Mammary epithelial cell (primary cell): ENCODE results near the gene TAX1BP3.

ENCODE experiments used
- EZH2 ChIP-seq: IDR thresholded peaks from 2 replicates; pipeline ENCODE4 v1.6.1; 2012; ENCODE audit warnings: low read length, inconsistent platforms, borderline replicate concordance
- TF ChIP-seq, protein P1 (sequence below), 2 donors: IDR thresholded peaks in 1 of 2; conservative IDR thresholded peaks in 1 of 2; 2 replicates each; pipeline ENCODE4 v1.5.1; 2011 to 2012; ENCODE audit warnings: inconsistent platforms in 2 of 2, low read length in 2 of 2, mild to moderate bottlenecking in 2 of 2, control low read depth in 1 of 2, low read depth in 1 of 2; ENCODE audit not compliant: insufficient read depth in 1 of 2; ENCODE audit errors: extremely low read depth in 1 of 2

DNA sequence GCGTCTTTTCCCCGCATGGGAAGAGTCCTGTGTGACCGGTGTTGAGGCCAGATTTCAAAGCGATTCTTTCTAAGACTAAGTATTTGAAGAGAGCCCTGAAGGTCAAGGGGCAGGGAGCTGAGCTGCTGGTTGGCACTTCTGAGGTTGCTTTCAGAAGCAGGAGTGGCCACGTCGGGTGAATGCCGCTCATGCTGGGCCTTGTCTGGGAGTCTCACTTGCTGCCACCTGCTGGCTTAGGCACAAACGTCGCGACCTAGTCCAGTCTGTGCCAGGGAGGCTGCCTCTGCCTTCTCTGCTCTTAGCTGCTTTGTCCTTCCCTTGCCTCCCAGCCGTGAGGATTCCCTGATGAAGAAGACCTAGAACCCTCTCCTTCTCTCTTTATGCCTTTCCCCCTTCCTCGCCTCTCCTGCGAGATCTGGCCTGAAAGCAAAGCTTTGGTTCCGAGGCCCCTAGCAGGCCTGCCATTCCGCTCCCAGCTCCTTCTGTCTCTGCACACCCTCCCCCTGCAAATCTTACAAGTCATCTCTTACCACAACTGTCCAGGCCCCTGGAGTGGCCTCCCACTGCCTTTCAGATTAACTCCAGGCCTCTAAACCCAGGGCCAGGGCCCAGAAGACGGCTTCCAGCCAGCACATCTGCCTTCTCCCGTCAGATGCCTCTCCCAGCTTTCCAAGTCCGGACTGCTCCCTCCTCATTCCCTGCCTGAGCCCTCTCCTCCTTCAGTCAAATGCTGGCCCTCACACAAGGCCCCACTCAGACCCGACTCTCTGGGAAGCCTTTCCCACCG lies 20.4 kb downstream of the TAX1BP3 start:
- TF ChIP-seq, protein P1, sequence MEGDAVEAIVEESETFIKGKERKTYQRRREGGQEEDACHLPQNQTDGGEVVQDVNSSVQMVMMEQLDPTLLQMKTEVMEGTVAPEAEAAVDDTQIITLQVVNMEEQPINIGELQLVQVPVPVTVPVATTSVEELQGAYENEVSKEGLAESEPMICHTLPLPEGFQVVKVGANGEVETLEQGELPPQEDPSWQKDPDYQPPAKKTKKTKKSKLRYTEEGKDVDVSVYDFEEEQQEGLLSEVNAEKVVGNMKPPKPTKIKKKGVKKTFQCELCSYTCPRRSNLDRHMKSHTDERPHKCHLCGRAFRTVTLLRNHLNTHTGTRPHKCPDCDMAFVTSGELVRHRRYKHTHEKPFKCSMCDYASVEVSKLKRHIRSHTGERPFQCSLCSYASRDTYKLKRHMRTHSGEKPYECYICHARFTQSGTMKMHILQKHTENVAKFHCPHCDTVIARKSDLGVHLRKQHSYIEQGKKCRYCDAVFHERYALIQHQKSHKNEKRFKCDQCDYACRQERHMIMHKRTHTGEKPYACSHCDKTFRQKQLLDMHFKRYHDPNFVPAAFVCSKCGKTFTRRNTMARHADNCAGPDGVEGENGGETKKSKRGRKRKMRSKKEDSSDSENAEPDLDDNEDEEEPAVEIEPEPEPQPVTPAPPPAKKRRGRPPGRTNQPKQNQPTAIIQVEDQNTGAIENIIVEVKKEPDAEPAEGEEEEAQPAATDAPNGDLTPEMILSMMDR (conservative IDR thresholded peaks at IDR 0.05 in 1 of 2, IDR thresholded peaks at IDR 0.05 in 1 of 2; ENCODE audit: extremely low read depth in 1 of 2, insufficient read depth in 1 of 2, low read depth in 1 of 2, low read length in 2 of 2), result peak; percentile 31 to 62
- no peak for TF ChIP-seq EZH2
